Endometrium (tissue), 2 donors: Measurements from ENCODE around the gene PRPF31.
"Not testable (repeated sequence)": the region's sequence is repeated elsewhere in the genome, so short reads cannot be mapped to it uniquely, and the experiment has no call there.

Experiments used
- FAIRE-seq: peaks from 2 replicates; lab custom pipeline; 2012; peaks lifted over from hg19 to GRCh38; lab: Jason Lieb, UNC
- donor health status: control.
- donor health status: control.

Gene PRPF31

GRCh38 chr19:54115109-54116063 lies at the start of gene PRPF31, which contains the start of gene TFPT:
Gene PRPF31, plus strand, starts transcription at chr19:54115754. Its CDS starts 2,525 bp downstream, at chr19:54118279.
Gene TFPT, minus strand, starts transcription at chr19:54115657. Its CDS starts 388 bp downstream, at chr19:54115269.
- peak; percentile 95 for FAIRE-seq

- no peak for FAIRE-seq
Measured at GRCh38 chr19:54069470-54069869, 46.1 kb upstream of the PRPF31 start.

GRCh38 chr19:54073829-54074228 lies 41.7 kb upstream of the PRPF31 start:
- FAIRE-seq: no peak

GRCh38 chr19:54074851-54075250 lies 40.7 kb upstream of the PRPF31 start:
- FAIRE-seq: no peak

- FAIRE-seq: no peak
Measured at GRCh38 chr19:54077334-54077733, 38.2 kb upstream of the PRPF31 start.

GRCh38 chr19:54081032-54081431 lies 34.5 kb upstream of the PRPF31 start, which contains the start of gene TARM1:
Gene TARM1, minus strand, starts transcription at chr19:54081365. Its CDS starts 25 bp downstream, at chr19:54081340.
- FAIRE-seq: no peak

GRCh38 chr19:54084410-54084809 lies 31.1 kb upstream of the PRPF31 start:
- FAIRE-seq: no peak

- FAIRE-seq: no peak
Measured at GRCh38 chr19:54094426-54095000, 21.0 kb upstream of the PRPF31 start.

- FAIRE-seq: no peak
Measured at GRCh38 chr19:54095136-54095858, 20.3 kb upstream of the PRPF31 start.

GRCh38 chr19:54095859-54096616 lies 19.5 kb upstream of the PRPF31 start:
- FAIRE-seq: not testable (repeated sequence)

GRCh38 chr19:54096617-54097106 lies 18.9 kb upstream of the PRPF31 start:
- FAIRE-seq: no peak

GRCh38 chr19:54099190-54099902 lies 16.2 kb upstream of the PRPF31 start:
- no peak for FAIRE-seq

- FAIRE-seq: not testable (repeated sequence)
Measured at GRCh38 chr19:54099903-54100255, 15.7 kb upstream of the PRPF31 start.

GRCh38 chr19:54100561-54100960 lies 15.0 kb upstream of the PRPF31 start, which contains the start of gene OSCAR:
Gene OSCAR, minus strand, starts transcription at chr19:54100803. Its CDS starts 11 bp downstream, at chr19:54100792.
- no peak for FAIRE-seq

- FAIRE-seq: peak; percentile 93
Measured at GRCh38 chr19:54102421-54103169, 13.0 kb upstream of the PRPF31 start, which contains the start of gene NDUFA3. Gene NDUFA3, plus strand, starts transcription at chr19:54102855. Its CDS starts 24 bp downstream, at chr19:54102879.

GRCh38 chr19:54104998-54105715 lies 10.4 kb upstream of the PRPF31 start:
- FAIRE-seq: no peak

- no peak for FAIRE-seq
Measured at GRCh38 chr19:54105796-54106195, 9.8 kb upstream of the PRPF31 start.

GRCh38 chr19:54106716-54107115 lies 8.8 kb upstream of the PRPF31 start:
- FAIRE-seq: no peak

GRCh38 chr19:54107876-54108490 lies 7.6 kb upstream of the PRPF31 start:
- FAIRE-seq: no peak
